ENCODE data around the gene SLC39A6.

DNA sequence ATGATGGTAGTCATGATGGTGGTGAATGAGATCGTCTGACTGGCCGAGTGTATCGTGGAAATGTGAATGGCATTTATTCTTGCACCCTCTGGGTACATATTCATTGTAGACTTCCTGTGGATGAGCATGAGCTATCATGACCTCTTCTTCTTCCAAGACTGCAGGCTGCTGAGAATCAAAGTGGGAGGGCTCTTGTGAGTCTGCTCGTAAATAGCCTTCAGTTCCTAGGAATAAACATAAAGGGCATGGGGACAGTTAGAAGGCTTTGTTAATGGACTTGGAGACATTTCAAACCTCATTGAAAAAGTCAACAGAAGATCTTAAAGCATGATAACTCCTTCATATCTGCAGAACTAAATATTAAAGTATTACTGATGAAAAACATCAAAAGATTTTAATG lies 14.9 kb downstream of the SLC39A6 start:
- TF ChIP-seq EP300 (IDR thresholded peaks at IDR 0.05), result no peak
- TF ChIP-seq, protein P1, sequence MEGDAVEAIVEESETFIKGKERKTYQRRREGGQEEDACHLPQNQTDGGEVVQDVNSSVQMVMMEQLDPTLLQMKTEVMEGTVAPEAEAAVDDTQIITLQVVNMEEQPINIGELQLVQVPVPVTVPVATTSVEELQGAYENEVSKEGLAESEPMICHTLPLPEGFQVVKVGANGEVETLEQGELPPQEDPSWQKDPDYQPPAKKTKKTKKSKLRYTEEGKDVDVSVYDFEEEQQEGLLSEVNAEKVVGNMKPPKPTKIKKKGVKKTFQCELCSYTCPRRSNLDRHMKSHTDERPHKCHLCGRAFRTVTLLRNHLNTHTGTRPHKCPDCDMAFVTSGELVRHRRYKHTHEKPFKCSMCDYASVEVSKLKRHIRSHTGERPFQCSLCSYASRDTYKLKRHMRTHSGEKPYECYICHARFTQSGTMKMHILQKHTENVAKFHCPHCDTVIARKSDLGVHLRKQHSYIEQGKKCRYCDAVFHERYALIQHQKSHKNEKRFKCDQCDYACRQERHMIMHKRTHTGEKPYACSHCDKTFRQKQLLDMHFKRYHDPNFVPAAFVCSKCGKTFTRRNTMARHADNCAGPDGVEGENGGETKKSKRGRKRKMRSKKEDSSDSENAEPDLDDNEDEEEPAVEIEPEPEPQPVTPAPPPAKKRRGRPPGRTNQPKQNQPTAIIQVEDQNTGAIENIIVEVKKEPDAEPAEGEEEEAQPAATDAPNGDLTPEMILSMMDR (IDR thresholded peaks at IDR 0.05), result no peak
